Measurements from ENCODE around the gene BPIFB2.

- TF ChIP-seq CTCF (IDR thresholded peaks at IDR 0.05; ENCODE audit: insufficient read depth, low read depth, low read length) (no peak), EZH2 (IDR thresholded peaks at IDR 0.05; ENCODE audit: insufficient read depth, low read length) (no peak)
These were observed 20.6 kb downstream of the BPIFB2 start for GRCh38 chr20:33027769-33028751.

All from astrocyte (in vitro differentiated cells and primary cell).